H9 (cell line): ENCODE measurements around the gene BCL2L1. TPM values are rescaled to one million over a fixed set of nuclear protein-coding genes. Genes with fewer than 3 reads are reported as not detected.

Experiments used
- DNase-seq: peaks from one replicate; pipeline ENCODE4 v3.0.0-alpha.2; 2017
- H2AFZ ChIP-seq: one replicate; pipeline ENCODE4 v1.6.1; 2013; ENCODE audit warnings: mild to moderate bottlenecking, low read length, control low read depth, moderate library complexity
- H2AK5ac ChIP-seq: 2 replicates; pipeline ENCODE4 v1.6.1; 2013; ENCODE audit warnings: low read length, control low read depth, mixed read lengths; ENCODE audit not compliant: insufficient read length
- H2BK120ac ChIP-seq: one replicate; pipeline ENCODE4 v1.6.1; 2013; ENCODE audit warnings: low read depth, mild to moderate bottlenecking, low read length, control low read depth, inconsistent platforms; ENCODE audit not compliant: poor library complexity, severe bottlenecking
- H2BK12ac ChIP-seq: 2 replicates; pipeline ENCODE4 v1.6.1; 2013; ENCODE audit warnings: low read length, control low read depth, mixed read lengths, low read depth; ENCODE audit not compliant: insufficient read length
- H2BK15ac ChIP-seq: 2 replicates; pipeline ENCODE4 v1.6.1; 2013; ENCODE audit warnings: low read depth, low read length, control low read depth
- H2BK20ac ChIP-seq: one replicate; pipeline ENCODE4 v1.6.1; 2013; ENCODE audit warnings: low read depth, mild to moderate bottlenecking, low read length, control low read depth, inconsistent platforms; ENCODE audit not compliant: poor library complexity, severe bottlenecking
- H2BK5ac ChIP-seq: 2 replicates; pipeline ENCODE4 v1.6.1; 2013; ENCODE audit warnings: low read length, control low read depth, mixed read lengths; ENCODE audit not compliant: insufficient read length
- H3K14ac ChIP-seq: 2 replicates; pipeline ENCODE4 v1.6.1; 2013; ENCODE audit warnings: low read length, control low read depth; ENCODE audit not compliant: insufficient read depth
- H3K18ac ChIP-seq: 2 replicates; pipeline ENCODE4 v1.6.1; 2013; ENCODE audit warnings: low read depth, mild to moderate bottlenecking, mixed read lengths, low read length, control low read depth; ENCODE audit not compliant: insufficient read length
- H3K23ac ChIP-seq: 2 replicates; pipeline ENCODE4 v1.6.1; 2013; ENCODE audit warnings: low read length, control low read depth, mixed read lengths, low read depth; ENCODE audit not compliant: insufficient read length
- H3K23me2 ChIP-seq: 2 replicates; pipeline ENCODE4 v1.6.1; 2013; ENCODE audit warnings: low read depth, mild to moderate bottlenecking, mixed read lengths, low read length, control low read depth; ENCODE audit not compliant: insufficient read length, poor library complexity, severe bottlenecking
- H3K27ac ChIP-seq: 2 replicates; pipeline ENCODE4 v1.5.1; 2013; ENCODE audit warnings: low read length, control low read depth, mixed read lengths, low read depth; ENCODE audit not compliant: insufficient read length
- H3K27me3 ChIP-seq: 2 replicates; pipeline ENCODE4 v1.6.1; 2013; ENCODE audit warnings: low read length, control low read depth, inconsistent platforms; ENCODE audit not compliant: insufficient read depth
- H3K4ac ChIP-seq: 2 replicates; pipeline ENCODE4 v1.6.1; 2013; ENCODE audit warnings: low read depth, mild to moderate bottlenecking, control low read depth, inconsistent platforms, low read length, moderate library complexity
- H3K4me1 ChIP-seq: 2 replicates; pipeline ENCODE4 v1.6.1; 2013; ENCODE audit warnings: low read length, control low read depth, inconsistent platforms; ENCODE audit not compliant: insufficient read depth
- H3K4me2 ChIP-seq: 2 replicates; pipeline ENCODE4 v1.6.1; 2013; ENCODE audit warnings: low read length, control low read depth, mixed read lengths; ENCODE audit not compliant: insufficient read length, insufficient read depth
- H3K56ac ChIP-seq: 2 replicates; pipeline ENCODE4 v1.6.1; 2013; ENCODE audit warnings: low read depth, mild to moderate bottlenecking, mixed read lengths, low read length, control low read depth; ENCODE audit not compliant: insufficient read length
- H3K79me1 ChIP-seq: 2 replicates; pipeline ENCODE4 v1.6.1; 2013; ENCODE audit warnings: low read depth, mild to moderate bottlenecking, moderate library complexity, low read length, control low read depth, inconsistent platforms; ENCODE audit not compliant: insufficient read depth, poor library complexity, severe bottlenecking
- H3K79me2 ChIP-seq: 2 replicates; pipeline ENCODE4 v1.6.1; 2013; ENCODE audit warnings: low read length, control low read depth, inconsistent platforms; ENCODE audit not compliant: insufficient read depth
- H3K9ac ChIP-seq: 2 replicates; pipeline ENCODE4 v1.6.1; 2013; ENCODE audit warnings: low read length, control low read depth, mixed read lengths; ENCODE audit not compliant: insufficient read length; ENCODE audit errors: extremely low read depth
- H3K9me3 ChIP-seq: one replicate; pipeline ENCODE4 v1.6.1; 2013; ENCODE audit warnings: low read depth, low read length, inconsistent platforms; ENCODE audit not compliant: control insufficient read depth
- H3T11ph ChIP-seq: one replicate; pipeline ENCODE4 v1.6.1; 2013; ENCODE audit warnings: mild to moderate bottlenecking, low read length, control low read depth, inconsistent platforms
- H4K20me1 ChIP-seq: one replicate; pipeline ENCODE4 v1.6.1; 2013; ENCODE audit not compliant: control insufficient read depth, insufficient read length, insufficient read depth
- H4K5ac ChIP-seq: 2 replicates; pipeline ENCODE4 v1.6.1; 2013; ENCODE audit warnings: low read depth, mild to moderate bottlenecking, mixed read lengths, low read length, control low read depth; ENCODE audit not compliant: insufficient read length
- H4K8ac ChIP-seq: replicated peaks from 2 replicates; pipeline ENCODE4 v1.6.1; 2013; ENCODE audit warnings: low read length, control low read depth, mixed read lengths, low read depth; ENCODE audit not compliant: insufficient read length
- H4K91ac ChIP-seq: 2 replicates; pipeline ENCODE4 v1.6.1; 2013; ENCODE audit warnings: low read depth, mild to moderate bottlenecking, moderate library complexity, mixed read lengths, low read length, control low read depth; ENCODE audit not compliant: insufficient read length
- H3K27ac Mint-ChIP-seq, 3 experiments: 2 replicates in 2 of 3; 3 replicates in 1 of 3; pipeline ENCODE4 v1.8.0; 2020 to 2021; ENCODE audit warnings: mixed read lengths in 3 of 3, mild to moderate bottlenecking in 1 of 3, moderate library complexity in 1 of 3
- H3K27me3 Mint-ChIP-seq: 2 replicates; pipeline ENCODE4 v1.8.0; 2021; ENCODE audit warnings: low read depth, mild to moderate bottlenecking, moderate library complexity, mixed read lengths
- H3K36me3 Mint-ChIP-seq, 3 experiments: 2 replicates in 2 of 3; 3 replicates in 1 of 3; pipeline ENCODE4 v1.8.0; 2020 to 2021; ENCODE audit warnings: low read depth in 3 of 3, mixed read lengths in 3 of 3; ENCODE audit not compliant: insufficient read depth in 1 of 3
- H3K4me1 Mint-ChIP-seq, 2 experiments: 2 replicates each; pipeline ENCODE4 v1.8.0; 2020; ENCODE audit warnings: mixed read lengths in 2 of 2
- H3K4me3 Mint-ChIP-seq, 2 experiments: 2 replicates in 1 of 2; 3 replicates in 1 of 2; pipeline ENCODE4 v1.8.0; 2020 to 2021; ENCODE audit warnings: mild to moderate bottlenecking in 2 of 2, mixed read lengths in 2 of 2, moderate library complexity in 1 of 2
- H3K9me3 Mint-ChIP-seq, 2 experiments: 2 replicates in 1 of 2; 3 replicates in 1 of 2; pipeline ENCODE4 v1.8.0; 2020; ENCODE audit warnings: mild to moderate bottlenecking in 2 of 2, mixed read lengths in 2 of 2, moderate library complexity in 1 of 2
- CTCF ChIP-seq: fragments of 200-600 bp; sonication (generic); conservative IDR thresholded peaks from 3 replicates; pipeline ENCODE4 v1.8.0; 2021; ENCODE audit warnings: antibody characterized with exemption, mild to moderate bottlenecking
- whole genome bisulfite sequencing: extraction: QIAGEN DNeasy Blood & Tissue Kit; methylation state at CpG from one replicate; pipeline ENCODE4 v1.1.7; 2013; ENCODE audit warnings: missing lambda C conversion rate, low lambda C conversion rate, mixed read lengths; ENCODE audit not compliant: insufficient read length; ENCODE audit errors: extremely low coverage; 5-methylcytosine and 5-hydroxymethylcytosine counted together
- total RNA-seq: library from RNA; stranded (reverse); gene quantifications from 2 replicates; pipeline ENCODE4 v1.2.1, GENCODE V29; 2021

BCL2L1 gene
- total RNA-seq, 1 experiment from 2014 or later: 105 TPM

GRCh38 chr20:31682927-31683326 is 39.7 kb downstream of the BCL2L1 start:
- Histone ChIP-seq H3K9ac (no peak overlapping the region), H3K27me3 (no peaks in the 10 kb centered on the region), H3K14ac (no peak overlapping the region), H3K56ac (no peak overlapping the region), H4K5ac (no peak overlapping the region), H3K79me2 (no peaks in the 10 kb centered on the region), H2BK20ac (no peak overlapping the region), H2AFZ (no peak overlapping the region), H3K18ac (no peak overlapping the region), H4K91ac (no peak overlapping the region), H3K4me2 (no peak overlapping the region), H2BK15ac (no peak overlapping the region), H3K79me1 (peaks cover 2% of the 10 kb centered on the region), H3K23me2 (no peaks in the 10 kb centered on the region), H3K27ac (no peak overlapping the region), H2BK12ac (no peak overlapping the region), H3K4ac (no peak overlapping the region), H4K20me1 (no peaks in the 10 kb centered on the region), H3K4me1 (no peaks in the 10 kb centered on the region), H3K23ac (no peak overlapping the region), H3T11ph (no peak overlapping the region), H2BK5ac (no peak overlapping the region), H2AK5ac (no peak overlapping the region), H3K9me3 (no peaks in the 10 kb centered on the region), H2BK120ac (no peak overlapping the region), H4K8ac (no peak overlapping the region)
- Mint-ChIP-seq H3K27me3 (no peaks in the 10 kb centered on the region), H3K9me3 (no peaks in the 10 kb centered on the region), H3K27ac (peak overlapping the region in 2 of 3 experiments; percentile 4 to 40; a peak in 4 of 7 replicates), H3K4me3 (no peak overlapping the region), H3K36me3 (peaks cover 0 to 50% (median 26%) of the 10 kb centered on the region in 3 experiments; a peak in 5 of 7 replicates), H3K4me1 (peaks cover 35 to 42% of the 10 kb centered on the region in 2 experiments)
- TF ChIP-seq CTCF: no peak
- WGBS: no CpG with 5 or more reads among the region's 2 CpGs
- DNase-seq: no peak
